K562 (cell line): ENCODE measurements around the gene ACSL5. TPM values are rescaled to one million over a fixed set of nuclear protein-coding genes. Genes with fewer than 3 reads are reported as not detected.

Experiments
- ATAC-seq: fragments of 200-7000 bp; cut with Tn5 transposase; 3 replicates; pipeline ENCODE4 v1.9.1; 2020; ENCODE audit warnings: moderate library complexity
- BruUV-seq: library from RNA; stranded (reverse); fragments of 400-500 nt; replicated peaks from 2 replicates; lab custom pipeline; 2021; lab: Mats Ljungman, UMichigan
- CTCF ChIA-PET: fragments of 300-600 bp; formaldehyde crosslinking; extraction: SDS; loops from one replicate; lab custom pipeline; 2021; ENCODE audit warnings: low intra/inter-chr PET ratio; lab: Yijun Ruan, JAX
- POLR2A ChIA-PET: fragments of 300-600, 350-650 bp; sonication (Branson Sonifier 250); formaldehyde crosslinking; extraction: SDS; loops from one replicate; lab custom pipeline; 2021; ENCODE audit warnings: antibody characterized with exemption, inconsistent platforms; lab: Yijun Ruan, JAX
- DNase-seq, 4 experiments: peaks; one replicate each; pipeline versions ENCODE4 v3.0.0 to v3.0.0-alpha.2; 2011 to 2018; ENCODE audit warnings: low spot score in 3 of 4, mixed read lengths in 3 of 4; ENCODE audit errors: extremely low read depth in 1 of 4
- FAIRE-seq: peaks from 2 replicates; lab custom pipeline; 2011; peaks lifted over from hg19 to GRCh38; lab: Jason Lieb, UNC
- H2AFZ ChIP-seq: 2 replicates; pipeline ENCODE4 v1.6.0; 2011; ENCODE audit warnings: low read depth, low read length, control low read depth, inconsistent platforms
- H3K27ac ChIP-seq: fragments of 200-600 bp; 3 replicates; pipeline ENCODE4 v1.8.0; 2011; ENCODE audit warnings: low read depth, mild to moderate bottlenecking, control low read depth, inconsistent platforms, low read length, moderate library complexity, mixed read lengths; ENCODE audit errors: extremely low read depth
- H3K27me3 ChIP-seq, 2 experiments: fragments of 300-600 bp in 1 of 2; 2 replicates in 1 of 2; 3 replicates in 1 of 2; pipeline versions ENCODE4 v1.6.0 to v1.8.0; 2011; ENCODE audit warnings: inconsistent platforms in 2 of 2, low read length in 2 of 2, mild to moderate bottlenecking in 1 of 2, mixed read lengths in 1 of 2, moderate library complexity in 1 of 2; ENCODE audit not compliant: control insufficient read depth in 2 of 2, insufficient read depth in 2 of 2
- H3K36me3 ChIP-seq: fragments of 300-600 bp; 3 replicates; pipeline ENCODE4 v1.8.0; 2011; ENCODE audit warnings: mild to moderate bottlenecking, low read length, inconsistent platforms; ENCODE audit not compliant: control insufficient read depth, insufficient read depth
- H3K4me1 ChIP-seq, 2 experiments: fragments of 200-600 bp in 1 of 2; replicated peaks in 1 of 2; 2 replicates in 1 of 2; 3 replicates in 1 of 2; pipeline versions ENCODE4 v1.5.1 to v1.8.0; 2011; ENCODE audit warnings: inconsistent platforms in 2 of 2, low read length in 2 of 2, mild to moderate bottlenecking in 1 of 2, mixed read lengths in 1 of 2, moderate library complexity in 1 of 2; ENCODE audit not compliant: control insufficient read depth in 2 of 2, insufficient read depth in 2 of 2
- H3K4me2 ChIP-seq: 2 replicates; pipeline ENCODE4 v1.6.1; 2011; ENCODE audit warnings: low read length, control low read depth, inconsistent platforms, mixed read lengths; ENCODE audit not compliant: insufficient read depth
- H3K4me3 ChIP-seq: fragments of 200-600 bp; sonication (generic), shearing (Covaris generic); 2 replicates; pipeline ENCODE4 v1.5.1; 2016; ENCODE audit warnings: control low read depth, inconsistent platforms
- H3K79me2 ChIP-seq: fragments of 200-600 bp; 3 replicates; pipeline ENCODE4 v1.8.0; 2011; ENCODE audit warnings: low read length, inconsistent platforms; ENCODE audit not compliant: control insufficient read depth, insufficient read depth
- H3K9ac ChIP-seq, 2 experiments: 2 replicates each; pipeline versions ENCODE4 v1.6.0 to v1.6.1; 2011; ENCODE audit warnings: low read depth in 2 of 2, low read length in 2 of 2, control low read depth in 1 of 2, inconsistent platforms in 1 of 2, mild to moderate bottlenecking in 1 of 2, mixed read lengths in 1 of 2; ENCODE audit not compliant: insufficient read depth in 1 of 2
- H3K9me1 ChIP-seq: one replicate; pipeline ENCODE4 v1.6.0; 2011; ENCODE audit warnings: inconsistent platforms, mild to moderate bottlenecking, low read length, moderate library complexity; ENCODE audit not compliant: control insufficient read depth, insufficient read depth
- H3K9me3 ChIP-seq: replicated peaks from 2 replicates; pipeline ENCODE4 v1.5.1; 2011; ENCODE audit warnings: low read depth, low read length, inconsistent platforms; ENCODE audit not compliant: control insufficient read depth, insufficient read depth
- H4K20me1 ChIP-seq: replicated peaks from 2 replicates; pipeline ENCODE4 v1.6.1; 2011; ENCODE audit warnings: low read length, inconsistent platforms, mixed read lengths; ENCODE audit not compliant: control insufficient read depth, insufficient read depth
- CTCFL ChIP-seq: IDR thresholded peaks from 2 replicates; pipeline ENCODE4 v1.6.1; 2011; ENCODE audit warnings: borderline replicate concordance, low read depth, mild to moderate bottlenecking, moderate library complexity, low read length; ENCODE audit not compliant: insufficient read depth, poor library complexity, severe bottlenecking
- FOXA1 ChIP-seq: fragments of 450-650 bp; IDR thresholded peaks from 2 replicates; pipeline ENCODE4 v1.6.1; 2016; ENCODE audit warnings: mild to moderate bottlenecking, borderline replicate concordance
- GABPA ChIP-seq: fragments of 200-800 bp; sonication (Bioruptor generic); conservative IDR thresholded peaks from 2 replicates; pipeline ENCODE4 v1.6.1; 2016; ENCODE audit warnings: low read depth, missing genetic modification characterization, missing compliant biosample characterization
- HES1 ChIP-seq: fragments of 450-650 bp; IDR thresholded peaks from 2 replicates; pipeline ENCODE4 v1.6.1; 2016; ENCODE audit warnings: low read depth, mild to moderate bottlenecking, moderate library complexity
- MEIS2 ChIP-seq: fragments of 450-650 bp; IDR thresholded peaks from 2 replicates; pipeline ENCODE4 v1.6.1; 2014; ENCODE audit warnings: mild to moderate bottlenecking; ENCODE audit not compliant: partially characterized antibody
- NELFE ChIP-seq: IDR thresholded peaks from 2 replicates; pipeline ENCODE4 v1.6.1; 2011; ENCODE audit warnings: mild to moderate bottlenecking; ENCODE audit not compliant: insufficient read depth, insufficient read length
- PHF21A ChIP-seq: fragments of 450-650 bp; IDR thresholded peaks from 2 replicates; pipeline ENCODE4 v1.6.1; 2017; ENCODE audit warnings: low read depth, borderline replicate concordance
- POLR2H ChIP-seq: IDR thresholded peaks from 2 replicates; pipeline ENCODE4 v1.6.1; 2016; ENCODE audit warnings: missing genetic modification characterization, low read depth, mild to moderate bottlenecking, control low read depth, missing compliant biosample characterization, moderate library complexity
- RERE ChIP-seq: sonication (generic); formaldehyde crosslinking; IDR thresholded peaks from 2 replicates; pipeline ENCODE4 v1.8.0; 2023; ENCODE audit warnings: missing genetic modification reagents, mild to moderate bottlenecking, borderline replicate concordance
- TBL1XR1 ChIP-seq, 2 experiments: IDR thresholded peaks; 2 replicates each; pipeline ENCODE4 v1.6.1; 2012; ENCODE audit warnings: improper control_type of control experiment in 2 of 2, low read length in 2 of 2, mild to moderate bottlenecking in 1 of 2
- THRAP3 ChIP-seq: fragments of 450-650 bp; IDR thresholded peaks from 2 replicates; pipeline ENCODE4 v1.6.1; 2016; ENCODE audit warnings: mild to moderate bottlenecking, inconsistent platforms, borderline replicate concordance
- ZKSCAN1 ChIP-seq: fragments of 150-350 bp; IDR thresholded peaks from 2 replicates; pipeline ENCODE4 v1.6.1; 2016; ENCODE audit warnings: low read depth, low read length
- WGBS: fragments of 100-300 bp; shearing (Covaris generic); methylation state at CpG from one replicate; pipeline ENCODE4 v1.1.6; 2016; ENCODE audit warnings: low coverage, mixed read lengths; ENCODE audit not compliant: insufficient coverage; ENCODE audit errors: missing lambda C conversion rate; 5-methylcytosine and 5-hydroxymethylcytosine counted together
- in situ Hi-C: fragments of 300-500 bp; cut with MboI; formaldehyde crosslinking; loops from 4 replicates; pipeline ENCODE4 v1.15.0; 2018; ENCODE audit warnings: inconsistent platforms, mixed read lengths
- intact Hi-C: fragments of 100-400 bp; cut with micrococcal nuclease; formaldehyde crosslinking; loops from 2 replicates; pipeline ENCODE4 v1.14.2; 2022
- polyA plus RNA-seq, 8 experiments: library from polyadenylated mRNA; depleted of rRNA in 4 of 8; stranded (reverse) in 5 of 8; unstranded in 3 of 8; fragments of >200 nt; fragmentation: Nextera tagmentation in 2 of 8; fragmentation: Illumina TruSeq in 1 of 8; extraction: Ambion mirVana in 2 of 8; extraction: Trizol in 1 of 8; gene quantifications; 2 replicates each; pipeline versions ENCODE4 v1.2.1 to v1.2.3, GENCODE V29; 2011 to 2014; ENCODE audit warnings: inconsistent platforms in 1 of 8, missing spikeins in 1 of 8
- total RNA-seq, 7 experiments: library from RNA; depleted of rRNA in 6 of 7; stranded (reverse); fragments of >200 nt in 6 of 7; fragmentation: Illumina TruSeq in 2 of 7; extraction: Trizol in 2 of 7; gene quantifications; 2 replicates each; pipeline versions ENCODE4 v1.2.1 to v1.2.3, GENCODE V29; 2011 to 2021; ENCODE audit warnings: low replicate concordance in 1 of 7

ACSL5 gene
- total and polyA plus RNA-seq, 9 of the 15 experiments (the other 6 are each of a cell fraction or from before 2014, with no cell fraction given): 0.19 to 1.4 (median 0.55) TPM

- Histone ChIP-seq H4K20me1 (no peaks in the 10 kb centered on the region), H3K27ac (no peak overlapping the region), H3K4me1 (no peaks in the 10 kb centered on the region; a peak in 2 of 5 replicates), H3K4me2 (no peak overlapping the region), H3K9ac (no peak overlapping the region), H3K4me3 (no peak overlapping the region), H3K79me2 (no peaks in the 10 kb centered on the region), H2AFZ (no peak overlapping the region), H3K9me3 (no peaks in the 10 kb centered on the region), H3K36me3 (no peaks in the 10 kb centered on the region), H3K9me1 (no peaks in the 10 kb centered on the region), H3K27me3 (no peaks in the 10 kb centered on the region; a peak in 1 of 5 replicates)
- no peak for FAIRE-seq
- intact Hi-C loops (no loop called here), in situ Hi-C loops (no loop called here)
- TF ChIP-seq HES1 (no peak), POLR2H (tag) (no peak), MEIS2 (no peak), ZKSCAN1 (no peak), PHF21A (no peak), FOXA1 (no peak), THRAP3 (no peak), NELFE (no peak), CTCFL (no peak), RERE (no peak), TBL1XR1 (IDR thresholded peaks at IDR 0.05; ENCODE audit: low read length in 2 of 2) (no peak), GABPA (tag) (no peak)
- POLR2A ChIA-PET: interaction anchor here (0.6 kb wide), 1 partner anchor 34 kb away, joined by 3 read pairs; the partner anchor contains the start of gene ACSL5
- no peak for DNase-seq
- 0% methylated on average over 1 of the region's 1 CpG for WGBS
- ATAC-seq: no peak
- no TSS peak for BruUV-seq
- CTCF ChIA-PET: no interaction called here
These were observed 33.8 kb downstream of the ACSL5 start for GRCh38 chr10:112407696-112408095.
